Measurements from ENCODE around the gene DIAPH2.

Gene DIAPH2

DNA sequence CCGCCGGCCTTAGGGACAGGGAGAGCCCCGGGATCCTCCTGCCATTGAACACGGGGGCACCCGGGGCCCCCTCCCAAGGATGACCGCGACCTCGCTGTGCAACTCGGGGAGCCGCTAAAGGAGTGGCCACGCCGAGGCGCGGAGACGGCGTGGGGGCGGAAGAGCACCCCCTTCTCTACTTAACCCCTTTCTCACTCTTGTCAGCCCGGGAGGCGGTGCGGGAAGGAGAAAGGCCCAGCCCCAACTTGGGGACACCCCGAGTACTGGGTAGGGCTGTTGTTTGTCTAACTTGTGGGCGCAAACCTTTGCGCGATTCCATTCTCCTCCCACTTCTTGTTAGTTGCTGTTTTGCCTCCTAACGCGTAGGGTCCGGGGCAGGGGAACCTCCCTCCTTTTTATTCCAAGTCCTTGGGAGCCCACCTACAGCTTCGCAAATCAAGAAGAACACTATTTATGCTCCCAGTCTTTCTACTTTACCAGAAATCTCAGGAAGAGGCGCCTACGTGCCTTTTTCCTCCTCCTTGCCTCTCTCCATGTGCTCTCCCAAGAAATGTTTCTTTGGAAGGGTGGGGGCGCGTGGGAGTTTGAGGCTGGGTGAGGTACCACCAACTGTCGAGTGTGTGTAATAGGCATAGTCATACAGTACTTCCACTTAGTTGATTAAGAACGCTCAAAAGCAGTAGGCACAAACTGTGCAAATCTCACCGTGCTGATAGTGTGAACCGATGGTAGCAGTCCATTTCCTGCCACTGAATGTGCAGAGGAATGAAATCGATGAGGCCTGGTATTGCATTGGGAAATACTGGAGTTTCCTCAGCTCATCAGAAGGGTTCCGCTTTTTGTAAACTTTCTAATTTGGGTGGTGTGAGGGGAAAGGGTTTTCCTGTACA, 813 bp downstream of the DIAPH2 start:
- Histone ChIP-seq H3K27me3 (replicated peaks) (no peaks in the 10 kb centered on the region), H3K27ac (peak overlapping the region; percentile 59), H3K4me3 (ENCODE audit: low read depth, low read length) (peak overlapping the region; percentile 72), H3K36me3 (replicated peaks) (no peaks in the 10 kb centered on the region)
- in situ Hi-C loops (cut with HindIII; ENCODE audit: low pct_ligation_motif_present, low sequenced_read_pairs) = no loop called here
- TF ChIP-seq, protein P1, sequence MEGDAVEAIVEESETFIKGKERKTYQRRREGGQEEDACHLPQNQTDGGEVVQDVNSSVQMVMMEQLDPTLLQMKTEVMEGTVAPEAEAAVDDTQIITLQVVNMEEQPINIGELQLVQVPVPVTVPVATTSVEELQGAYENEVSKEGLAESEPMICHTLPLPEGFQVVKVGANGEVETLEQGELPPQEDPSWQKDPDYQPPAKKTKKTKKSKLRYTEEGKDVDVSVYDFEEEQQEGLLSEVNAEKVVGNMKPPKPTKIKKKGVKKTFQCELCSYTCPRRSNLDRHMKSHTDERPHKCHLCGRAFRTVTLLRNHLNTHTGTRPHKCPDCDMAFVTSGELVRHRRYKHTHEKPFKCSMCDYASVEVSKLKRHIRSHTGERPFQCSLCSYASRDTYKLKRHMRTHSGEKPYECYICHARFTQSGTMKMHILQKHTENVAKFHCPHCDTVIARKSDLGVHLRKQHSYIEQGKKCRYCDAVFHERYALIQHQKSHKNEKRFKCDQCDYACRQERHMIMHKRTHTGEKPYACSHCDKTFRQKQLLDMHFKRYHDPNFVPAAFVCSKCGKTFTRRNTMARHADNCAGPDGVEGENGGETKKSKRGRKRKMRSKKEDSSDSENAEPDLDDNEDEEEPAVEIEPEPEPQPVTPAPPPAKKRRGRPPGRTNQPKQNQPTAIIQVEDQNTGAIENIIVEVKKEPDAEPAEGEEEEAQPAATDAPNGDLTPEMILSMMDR (IDR thresholded peaks at IDR 0.05; ENCODE audit: low read depth, low read length, missing control alignments) = no peak
- peak; percentile 35 for DNase-seq

DNA sequence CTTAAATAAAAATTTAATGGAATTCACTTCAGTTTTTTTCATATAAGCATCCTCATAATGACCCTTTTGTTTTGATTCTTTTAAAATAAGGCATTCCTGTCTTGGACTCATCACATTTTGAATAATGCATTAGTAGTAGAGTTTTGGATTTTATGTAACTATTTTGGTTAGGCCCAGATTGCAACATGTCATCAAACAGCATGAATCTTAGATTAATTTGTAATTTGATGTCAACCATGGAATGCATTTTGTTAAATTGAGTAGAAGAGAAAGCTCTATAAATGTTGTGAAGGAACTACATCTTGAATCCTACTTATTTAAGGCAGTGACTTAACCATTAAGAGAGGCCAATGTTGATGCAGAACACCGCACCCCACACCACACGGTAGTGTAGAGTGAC, 3.1 kb downstream of the DIAPH2 start:
- H3K27me3 ChIP-seq (replicated peaks) = no peaks in the 10 kb centered on the region
- no peak for DNase-seq
- H3K4me3 ChIP-seq (ENCODE audit: low read depth, low read length) = no peak overlapping the region
- H3K36me3 ChIP-seq (replicated peaks) = no peaks in the 10 kb centered on the region
- in situ Hi-C loops (cut with HindIII; ENCODE audit: low pct_ligation_motif_present, low sequenced_read_pairs) = no loop called here
- TF ChIP-seq, protein P1 (IDR thresholded peaks at IDR 0.05; ENCODE audit: low read depth, low read length, missing control alignments) = no peak
- H3K27ac ChIP-seq = no peak overlapping the region

DNA sequence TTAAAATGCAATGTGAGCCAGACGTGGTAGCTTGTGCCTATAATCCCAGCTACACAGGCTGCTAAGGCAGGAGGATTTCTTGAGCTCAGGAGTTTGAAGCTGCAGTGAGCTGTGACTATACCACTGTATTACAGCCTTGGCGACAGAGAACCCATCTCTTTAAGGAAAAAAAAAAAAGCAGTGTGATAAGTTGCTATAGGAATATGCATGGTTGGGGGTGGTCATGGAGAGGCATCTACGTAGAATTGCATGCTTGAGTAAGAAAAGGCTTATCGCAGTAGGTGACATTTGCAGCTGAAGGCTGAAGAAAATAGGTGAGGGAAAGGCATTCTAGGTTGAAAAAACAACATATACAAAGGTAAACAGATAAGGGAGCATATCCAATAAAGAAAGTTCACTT, 4.1 kb downstream of the DIAPH2 start:
- DNase-seq = no peak
- H3K27me3 ChIP-seq (replicated peaks) = no peaks in the 10 kb centered on the region
- TF ChIP-seq, protein P1 (IDR thresholded peaks at IDR 0.05; ENCODE audit: low read depth, low read length, missing control alignments) = no peak
- H3K4me3 ChIP-seq (ENCODE audit: low read depth, low read length) = no peak overlapping the region
- no peaks in the 10 kb centered on the region for H3K36me3 ChIP-seq (replicated peaks)
- in situ Hi-C loops (cut with HindIII; ENCODE audit: low pct_ligation_motif_present, low sequenced_read_pairs) = no loop called here
- H3K27ac ChIP-seq = no peak overlapping the region

DNA sequence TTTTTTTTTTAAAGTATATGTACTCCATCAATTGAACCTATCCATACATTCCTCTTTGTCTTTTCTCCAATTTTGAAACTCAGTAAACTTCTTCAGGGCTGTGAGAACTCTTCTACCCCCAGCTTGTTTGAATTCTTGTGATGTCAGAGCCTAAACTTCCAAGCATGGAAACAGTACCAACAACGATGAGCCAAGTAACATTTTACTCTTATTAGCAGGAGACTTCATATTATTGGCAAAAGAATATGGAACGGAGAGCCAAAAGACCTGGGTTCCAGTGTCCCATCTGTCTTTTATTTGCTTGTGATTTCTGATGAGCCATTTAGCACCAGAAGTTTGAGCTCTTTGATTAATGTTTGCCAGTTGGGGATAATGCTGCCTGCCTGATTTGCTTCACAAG, 5.3 kb downstream of the DIAPH2 start:
- in situ Hi-C loops (cut with HindIII; ENCODE audit: low pct_ligation_motif_present, low sequenced_read_pairs) = no loop called here

DNA sequence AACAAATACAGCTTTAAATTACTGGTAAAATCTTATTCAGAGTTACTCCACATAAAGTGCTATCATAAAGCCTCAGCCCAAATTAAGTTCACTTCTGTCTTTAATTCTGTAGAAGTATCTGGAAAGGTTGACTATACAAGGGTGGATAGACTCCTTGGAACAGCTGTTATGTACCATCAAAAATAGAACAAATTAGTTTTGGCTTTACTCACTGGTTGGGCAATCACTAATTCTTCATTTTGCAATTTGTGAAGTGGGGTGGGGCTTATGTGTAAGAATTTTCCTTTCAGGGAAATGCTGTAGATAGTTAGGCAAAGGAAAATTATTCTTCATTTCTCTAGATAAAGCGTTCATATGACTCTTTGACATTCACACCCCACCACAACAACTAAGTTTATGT, 7.8 kb downstream of the DIAPH2 start:
- H3K27ac ChIP-seq = no peak overlapping the region
- TF ChIP-seq, protein P1 (IDR thresholded peaks at IDR 0.05; ENCODE audit: low read depth, low read length, missing control alignments) = no peak
- H3K36me3 ChIP-seq (replicated peaks) = no peaks in the 10 kb centered on the region
- no peak overlapping the region for H3K4me3 ChIP-seq (ENCODE audit: low read depth, low read length)
- no peak for DNase-seq
- no peaks in the 10 kb centered on the region for H3K27me3 ChIP-seq (replicated peaks)
- in situ Hi-C loops (cut with HindIII; ENCODE audit: low pct_ligation_motif_present, low sequenced_read_pairs) = no loop called here

More for the DNA sequence above, 5.3 kb downstream of the DIAPH2 start:
- TF ChIP-seq, protein P1 (IDR thresholded peaks at IDR 0.05; ENCODE audit: low read depth, low read length, missing control alignments) = no peak
- Histone ChIP-seq H3K4me3 (ENCODE audit: low read depth, low read length) (no peak overlapping the region), H3K27me3 (replicated peaks) (no peaks in the 10 kb centered on the region), H3K27ac (no peak overlapping the region), H3K36me3 (replicated peaks) (no peaks in the 10 kb centered on the region)
- DNase-seq = no peak

Measured in brain microvascular endothelial cell (primary cell).